ENCODE results near the gene NRN1L.

Gene NRN1L

GRCh38 chr16:67881621-67882161 lies 3.0 kb upstream of the NRN1L start:
- in situ Hi-C loops (cut with HindIII; ENCODE audit: low sequenced_read_pairs), result no loop called here

GRCh38 chr16:67882374-67883145 lies 2.1 kb upstream of the NRN1L start:
- in situ Hi-C loops (cut with HindIII; ENCODE audit: low sequenced_read_pairs), result no loop called here

- in situ Hi-C loops (cut with HindIII; ENCODE audit: low sequenced_read_pairs), result no loop called here
Observed at GRCh38 chr16:67883146-67883871, 1.4 kb upstream of the NRN1L start.

GRCh38 chr16:67883872-67884261 lies 818 bp upstream of the NRN1L start:
- in situ Hi-C loops (cut with HindIII; ENCODE audit: low sequenced_read_pairs), result no loop called here

GRCh38 chr16:67885545-67885944 lies 860 bp downstream of the NRN1L start:
- in situ Hi-C loops (cut with HindIII; ENCODE audit: low sequenced_read_pairs), result no loop called here

- in situ Hi-C loops (cut with HindIII; ENCODE audit: low sequenced_read_pairs), result no loop called here
Observed at GRCh38 chr16:67885976-67886375, 1.3 kb downstream of the NRN1L start.

GRCh38 chr16:67886387-67886786 lies 1.7 kb downstream of the NRN1L start:
- in situ Hi-C loops (cut with HindIII; ENCODE audit: low sequenced_read_pairs), result no loop called here

GRCh38 chr16:67888331-67888730 lies 3.6 kb downstream of the NRN1L start:
- in situ Hi-C loops (cut with HindIII; ENCODE audit: low sequenced_read_pairs), result no loop called here

GRCh38 chr16:67892375-67892774 lies 7.7 kb downstream of the NRN1L start:
- in situ Hi-C loops (cut with HindIII; ENCODE audit: low sequenced_read_pairs), result no loop called here

- in situ Hi-C loops (cut with HindIII; ENCODE audit: low sequenced_read_pairs), result no loop called here
Observed at GRCh38 chr16:67892899-67893742, 8.4 kb downstream of the NRN1L start, which contains the start of gene PSKH1. Gene PSKH1 (plus strand): TSS chr16:67893254. CDS start chr16:67908750, 15,496 bp downstream.

GRCh38 chr16:67893743-67894399 lies 9.2 kb downstream of the NRN1L start:
- in situ Hi-C loops (cut with HindIII; ENCODE audit: low sequenced_read_pairs), result no loop called here

GRCh38 chr16:67897231-67897630 lies 12.5 kb downstream of the NRN1L start:
- in situ Hi-C loops (cut with HindIII; ENCODE audit: low sequenced_read_pairs), result no loop called here

- in situ Hi-C loops (cut with HindIII; ENCODE audit: low sequenced_read_pairs), result loop anchor here (25.0 kb wide), 1 partner anchor 111 kb away; the partner anchor contains the start of genes DDX28, DPEP2NB and DUS2
Observed at GRCh38 chr16:67901734-67902133, 17.0 kb downstream of the NRN1L start.

- in situ Hi-C loops (cut with HindIII; ENCODE audit: low sequenced_read_pairs), result loop anchor here (25.0 kb wide), 1 partner anchor 109 kb away; the partner anchor contains the start of genes DDX28, DPEP2NB and DUS2
Observed at GRCh38 chr16:67902831-67903230, 18.1 kb downstream of the NRN1L start.

GRCh38 chr16:67907397-67908180 lies 22.9 kb downstream of the NRN1L start:
- in situ Hi-C loops (cut with HindIII; ENCODE audit: low sequenced_read_pairs), result loop anchor here (25.0 kb wide), 1 partner anchor 105 kb away; the partner anchor contains the start of genes DDX28, DPEP2NB and DUS2

GRCh38 chr16:67909056-67909742 lies 24.5 kb downstream of the NRN1L start:
- in situ Hi-C loops (cut with HindIII; ENCODE audit: low sequenced_read_pairs), result loop anchor here (25.0 kb wide), 1 partner anchor 103 kb away; the partner anchor contains the start of genes DDX28, DPEP2NB and DUS2

GRCh38 chr16:67910158-67910557 lies 25.5 kb downstream of the NRN1L start:
- in situ Hi-C loops (cut with HindIII; ENCODE audit: low sequenced_read_pairs), result loop anchor here (25.0 kb wide), 1 partner anchor 102 kb away; the partner anchor contains the start of genes DDX28, DPEP2NB and DUS2

- in situ Hi-C loops (cut with HindIII; ENCODE audit: low sequenced_read_pairs), result loop anchor here (25.0 kb wide), 1 partner anchor 97 kb away; the partner anchor contains the start of genes DDX28, DPEP2NB and DUS2
Observed at GRCh38 chr16:67914758-67915495, 30.2 kb downstream of the NRN1L start.

Data from DLD1 (cell line).